Aorta (tissue), 5 donors: Measurements from ENCODE around the gene DAPK3. TPM values are rescaled to one million over a fixed set of nuclear protein-coding genes. Genes with fewer than 3 reads are reported as not detected.

Source experiments
- ATAC-seq: fragments of 200-7000 bp; cut with Tn5 transposase; one replicate; pipeline ENCODE4 v1.9.1; 2022; ENCODE audit warnings: moderate library complexity; ENCODE audit not compliant: low FRiP score
- DNase-seq, 2 donors: peaks; one replicate each; pipeline ENCODE4 v3.0.0-alpha.2; 2020
- H3K27ac ChIP-seq, 2 donors: one replicate each; pipeline ENCODE4 v1.5.1; 2013; ENCODE audit warnings: low read length in 2 of 2, mild to moderate bottlenecking in 2 of 2, moderate library complexity in 2 of 2, control low read depth in 1 of 2, inconsistent platforms in 1 of 2, low read depth in 1 of 2
- H3K27me3 ChIP-seq, 2 donors: one replicate each; pipeline ENCODE4 v1.6.1; 2013; ENCODE audit warnings: control low read depth in 1 of 2, low read length in 1 of 2, mild to moderate bottlenecking in 1 of 2, moderate library complexity in 1 of 2; ENCODE audit not compliant: insufficient read depth in 2 of 2, control insufficient read depth in 1 of 2
- H3K36me3 ChIP-seq, 2 donors: one replicate each; pipeline ENCODE4 v1.6.1; 2013; ENCODE audit warnings: control low read depth in 1 of 2, low read length in 1 of 2, mild to moderate bottlenecking in 1 of 2; ENCODE audit not compliant: insufficient read depth in 2 of 2, control insufficient read depth in 1 of 2
- H3K4me1 ChIP-seq, 2 donors: one replicate each; pipeline ENCODE4 v1.6.1; 2013; ENCODE audit warnings: low read length in 2 of 2, control low read depth in 1 of 2, mild to moderate bottlenecking in 1 of 2, moderate library complexity in 1 of 2; ENCODE audit not compliant: insufficient read depth in 2 of 2, control insufficient read depth in 1 of 2
- H3K4me3 ChIP-seq, 2 donors: one replicate each; pipeline ENCODE4 v1.5.1; 2013; ENCODE audit warnings: low read length in 2 of 2, control low read depth in 1 of 2, mild to moderate bottlenecking in 1 of 2
- H3K9me3 ChIP-seq: one replicate; pipeline ENCODE4 v1.6.1; 2013; ENCODE audit warnings: mild to moderate bottlenecking, low read length; ENCODE audit not compliant: control insufficient read depth
- WGBS, 2 donors: extraction: QIAGEN DNeasy Blood & Tissue Kit; methylation state at CpG; one replicate each; pipeline ENCODE4 v1.1.7; 2013; 5-methylcytosine and 5-hydroxymethylcytosine counted together
- intact Hi-C, 2 donors: fragments of 100-400 bp; cut with DNase I; formaldehyde crosslinking; loops; one replicate each; pipeline versions ENCODE4 v1.14.2 to v1.15.0; 2022
- polyA plus RNA-seq, 2 donors: library from polyadenylated mRNA; stranded (reverse); fragments of 200-250 nt; gene quantifications; one replicate each; pipeline ENCODE4 v1.2.3, GENCODE V29; 2013
- total RNA-seq, 2 donors: library from RNA; stranded (reverse); fragmentation: NEBNext Ultra II Directional; extraction: Animal tissue kit (Norgen Biotek cat#: 25700); gene quantifications; one replicate each; pipeline ENCODE4 v1.2.1, GENCODE V29; 2021
- donor health status: healthy with polysubstance abuse.
- donor health status: Bipolar disorder and iron deficiency.
- donor health status: DM: no; HTN: no; CAD: no.
- donor health status: DM: no; HTN: no; CAD: no.
- donor health status: DM: yes; HTN: yes; CAD: no.

Gene DAPK3
- total and polyA plus RNA-seq, 4 donors: 78.0 to 197 (median 132) TPM

DNA sequence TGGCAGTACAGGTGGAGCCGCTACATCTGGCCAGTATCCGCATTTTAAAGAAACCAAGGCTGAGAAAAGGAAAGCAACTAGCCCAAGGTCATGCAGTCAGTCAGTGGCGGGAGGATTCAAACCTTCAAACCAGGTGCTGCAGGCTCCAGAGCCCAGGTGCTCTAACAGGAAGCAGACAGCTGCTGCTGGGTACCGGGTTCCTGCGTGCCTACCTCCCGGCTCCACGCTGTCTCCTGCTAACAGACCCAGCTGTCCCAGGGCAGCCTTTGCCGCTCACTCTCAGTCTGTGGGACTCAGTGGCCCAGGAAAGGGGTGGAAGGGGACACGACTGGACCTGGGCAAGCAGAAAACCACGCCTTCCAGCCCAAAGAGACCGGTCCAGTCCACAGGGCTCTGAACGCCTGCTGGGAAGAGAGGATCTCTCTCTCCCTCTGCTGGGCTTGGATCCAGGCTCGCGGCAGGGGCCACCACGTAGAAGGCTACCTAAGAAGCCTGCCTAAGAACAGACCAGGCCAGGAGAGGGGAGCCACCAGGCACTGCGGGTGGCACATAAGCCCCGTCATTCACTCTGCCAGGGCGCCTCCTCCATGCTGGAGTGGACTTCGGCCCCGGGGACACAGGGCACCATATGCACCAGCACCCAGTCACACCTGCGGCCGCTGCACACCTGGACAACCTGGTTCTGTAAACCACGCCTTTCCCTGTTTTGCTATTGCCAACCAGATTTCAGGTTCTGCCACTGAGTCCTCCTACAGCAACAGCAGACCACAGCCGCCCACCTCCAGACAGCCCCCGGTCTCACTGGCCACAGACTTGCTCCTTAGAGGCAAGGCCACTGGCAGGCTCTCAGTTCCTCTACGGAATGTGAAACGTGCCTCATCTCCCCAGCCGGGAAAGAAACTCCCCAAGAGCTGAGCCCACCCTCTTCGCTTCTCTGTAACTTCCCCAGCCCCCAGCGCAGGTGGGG, 4.6 kb downstream of the DAPK3 start:
- ATAC-seq: no peak
- intact Hi-C loops: no loop called here
- no peaks in the 10 kb centered on the region for H3K4me1 ChIP-seq
- H3K36me3 ChIP-seq: peaks cover 0 to 14% of the 10 kb centered on the region in 2 donors
- peak overlapping the region in 1 of 2 donors; percentile 29 for H3K27ac ChIP-seq
- no peak for DNase-seq
- no peaks in the 10 kb centered on the region for H3K9me3 ChIP-seq
- WGBS, 2 donors: 65 to 66% methylated on average over 28 to 30 of the region's 30 CpGs
- H3K27me3 ChIP-seq: no peaks in the 10 kb centered on the region
- no peak overlapping the region for H3K4me3 ChIP-seq

DNA sequence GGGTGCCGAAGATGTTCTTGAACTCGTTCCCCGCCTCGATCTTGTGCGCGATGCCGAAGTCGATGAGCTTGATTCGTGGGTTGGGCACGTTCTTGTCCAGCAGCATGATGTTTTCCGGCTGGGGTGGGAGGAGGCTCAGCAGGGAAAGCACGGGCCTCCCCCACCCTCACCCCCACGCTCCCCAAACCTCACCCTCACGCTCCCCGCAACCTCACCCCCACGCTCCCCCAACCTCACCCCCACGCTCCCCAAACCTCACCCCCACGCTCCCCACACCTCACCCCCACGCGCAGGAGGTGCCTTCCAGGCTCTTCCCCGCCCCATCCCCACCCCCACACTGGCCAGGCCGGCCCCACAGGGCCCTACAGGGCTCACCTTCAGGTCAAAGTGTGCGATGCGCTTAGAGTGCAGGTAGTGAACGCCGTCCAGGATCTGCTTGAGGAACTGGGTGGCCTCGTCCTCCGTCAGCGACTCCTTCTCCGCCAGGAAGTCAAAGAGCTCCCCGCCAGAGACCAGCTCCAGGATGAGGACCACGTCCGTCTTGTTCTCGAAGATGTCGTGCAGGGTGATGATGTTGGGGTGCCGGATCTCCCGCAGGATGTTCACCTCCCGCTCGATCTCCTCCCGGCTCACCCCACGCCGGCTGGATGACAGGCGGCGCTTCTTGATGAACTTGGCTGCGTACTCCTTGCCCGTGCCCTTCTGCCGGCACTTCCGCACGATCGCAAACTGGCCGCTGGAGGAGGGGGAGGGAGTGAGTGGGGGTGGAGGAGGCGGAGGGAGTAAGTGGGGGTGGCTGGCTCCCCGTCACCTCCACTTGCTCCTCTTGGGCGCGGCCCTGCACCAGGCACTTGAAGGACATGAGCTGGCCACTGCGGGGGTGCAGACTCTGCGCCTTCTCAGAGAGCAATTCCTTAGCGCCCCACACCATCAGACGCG, 6.4 kb downstream of the DAPK3 start:
- ATAC-seq: no peak
- H3K27ac ChIP-seq: no peak overlapping the region

DNA sequence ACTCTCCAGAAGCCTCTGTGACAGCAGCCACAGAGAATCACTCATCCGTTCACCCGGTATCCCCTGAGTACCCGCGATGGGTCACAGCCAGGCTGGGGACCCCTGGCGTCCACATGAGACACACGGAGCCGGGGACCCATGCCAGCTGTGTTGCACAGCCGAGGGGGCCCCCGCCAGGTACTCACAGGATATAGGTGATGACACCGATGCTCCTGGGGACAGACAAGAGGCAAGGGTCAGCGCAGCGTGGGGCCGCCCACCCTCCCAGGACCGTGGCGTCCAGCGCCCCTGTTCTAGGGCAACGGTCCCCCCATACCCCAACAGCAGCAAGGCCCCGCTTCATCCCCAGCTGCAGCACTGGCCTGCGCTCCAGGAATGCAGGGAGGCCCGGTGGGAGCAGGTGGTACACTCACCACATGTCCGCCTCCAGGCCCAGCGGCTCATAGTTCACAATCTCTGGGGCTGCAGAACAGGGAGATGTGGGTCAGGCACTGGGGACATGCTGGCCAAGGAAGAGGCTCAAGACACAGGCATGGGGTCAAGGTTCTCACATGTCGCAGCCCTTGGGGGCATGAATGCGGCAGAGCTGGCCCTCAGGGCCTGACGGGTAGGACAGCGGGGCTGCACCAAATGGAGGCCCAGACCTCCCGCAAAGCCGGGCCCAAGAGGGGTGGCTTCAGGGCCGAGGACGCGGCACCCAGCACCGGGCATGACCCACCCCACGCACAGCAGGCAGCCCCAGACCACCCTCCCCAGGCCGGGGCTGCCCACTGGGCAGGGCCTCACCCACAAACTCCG, 7.2 kb downstream of the DAPK3 start:
- Histone ChIP-seq H3K27ac (no peak overlapping the region), H3K4me1 (no peaks in the 10 kb centered on the region), H3K9me3 (no peaks in the 10 kb centered on the region), H3K4me3 (no peak overlapping the region), H3K27me3 (no peaks in the 10 kb centered on the region), H3K36me3 (peaks cover 3 to 29% of the 10 kb centered on the region in 2 donors)
- intact Hi-C loops: no loop called here
- DNase-seq (no peak), ATAC-seq (no peak)
- WGBS, 2 donors: 87 to 90% methylated on average over 35 of the region's 35 CpGs

More for the DNA sequence above, 6.4 kb downstream of the DAPK3 start:
- Histone ChIP-seq H3K4me1 (no peaks in the 10 kb centered on the region), H3K4me3 (no peak overlapping the region), H3K36me3 (peaks cover 3 to 21% of the 10 kb centered on the region in 2 donors), H3K27me3 (no peaks in the 10 kb centered on the region), H3K9me3 (no peaks in the 10 kb centered on the region)
- WGBS, 2 donors: 86 to 88% methylated on average over 56 to 60 of the region's 60 CpGs
- intact Hi-C loops: no loop called here
- DNase-seq: no peak

DNA sequence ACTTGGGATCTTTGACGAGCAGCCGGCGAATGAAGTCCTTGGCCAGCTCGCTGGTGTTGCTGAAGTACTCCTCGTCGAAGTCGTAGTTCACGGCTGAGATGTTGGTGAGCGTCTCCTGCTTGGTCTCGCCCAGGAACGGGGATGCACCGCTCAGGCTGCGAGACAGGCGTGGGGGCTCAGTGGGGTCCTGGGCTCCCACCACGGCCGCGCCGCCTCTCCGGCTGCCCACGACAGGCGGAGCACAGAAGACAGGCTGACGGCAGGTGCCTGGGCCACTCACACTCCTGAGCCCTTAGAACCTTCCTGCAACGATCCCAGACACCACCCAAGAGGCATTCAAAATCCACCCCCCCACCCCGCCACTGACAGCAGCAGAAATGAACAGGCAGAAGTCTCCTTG, 9.9 kb downstream of the DAPK3 start:
- peaks cover 3 to 29% of the 10 kb centered on the region in 2 donors for H3K36me3 ChIP-seq
- WGBS, 2 donors: 92% methylated on average over 24 of the region's 24 CpGs
- no peak overlapping the region for H3K4me3 ChIP-seq
- H3K27me3 ChIP-seq: no peaks in the 10 kb centered on the region
- intact Hi-C loops: no loop called here
- no peak overlapping the region for H3K27ac ChIP-seq
- no peak for ATAC-seq
- no peaks in the 10 kb centered on the region for H3K9me3 ChIP-seq
- H3K4me1 ChIP-seq: no peaks in the 10 kb centered on the region
- no peak for DNase-seq

DNA sequence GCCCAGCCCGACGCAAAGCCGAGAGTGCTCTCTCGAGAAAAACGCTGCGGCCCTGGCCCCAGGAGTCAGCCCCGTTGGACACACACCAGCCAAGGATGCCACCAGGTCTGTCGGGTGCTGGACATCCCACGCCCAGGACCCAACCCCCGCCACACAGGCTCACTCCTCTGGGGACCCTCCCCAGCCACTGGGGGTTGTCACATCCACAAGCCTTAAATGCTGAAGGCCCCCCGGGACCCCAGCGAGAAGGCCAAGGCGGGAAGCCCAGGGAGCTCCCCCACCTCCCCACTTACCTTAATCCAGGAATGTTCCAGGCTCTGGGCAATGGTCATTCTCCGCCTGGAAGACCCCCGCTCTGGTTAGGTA, 11.2 kb downstream of the DAPK3 start:
- ATAC-seq: no peak
- H3K4me1 ChIP-seq: no peaks in the 10 kb centered on the region
- H3K9me3 ChIP-seq: no peaks in the 10 kb centered on the region
- intact Hi-C loops: no loop called here
- no peaks in the 10 kb centered on the region for H3K27me3 ChIP-seq
- DNase-seq: no peak
- H3K27ac ChIP-seq: no peak overlapping the region
- peaks cover 3 to 28% of the 10 kb centered on the region in 2 donors for H3K36me3 ChIP-seq
- WGBS, 2 donors: 94% methylated on average over 15 of the region's 15 CpGs
- H3K4me3 ChIP-seq: no peak overlapping the region

DNA sequence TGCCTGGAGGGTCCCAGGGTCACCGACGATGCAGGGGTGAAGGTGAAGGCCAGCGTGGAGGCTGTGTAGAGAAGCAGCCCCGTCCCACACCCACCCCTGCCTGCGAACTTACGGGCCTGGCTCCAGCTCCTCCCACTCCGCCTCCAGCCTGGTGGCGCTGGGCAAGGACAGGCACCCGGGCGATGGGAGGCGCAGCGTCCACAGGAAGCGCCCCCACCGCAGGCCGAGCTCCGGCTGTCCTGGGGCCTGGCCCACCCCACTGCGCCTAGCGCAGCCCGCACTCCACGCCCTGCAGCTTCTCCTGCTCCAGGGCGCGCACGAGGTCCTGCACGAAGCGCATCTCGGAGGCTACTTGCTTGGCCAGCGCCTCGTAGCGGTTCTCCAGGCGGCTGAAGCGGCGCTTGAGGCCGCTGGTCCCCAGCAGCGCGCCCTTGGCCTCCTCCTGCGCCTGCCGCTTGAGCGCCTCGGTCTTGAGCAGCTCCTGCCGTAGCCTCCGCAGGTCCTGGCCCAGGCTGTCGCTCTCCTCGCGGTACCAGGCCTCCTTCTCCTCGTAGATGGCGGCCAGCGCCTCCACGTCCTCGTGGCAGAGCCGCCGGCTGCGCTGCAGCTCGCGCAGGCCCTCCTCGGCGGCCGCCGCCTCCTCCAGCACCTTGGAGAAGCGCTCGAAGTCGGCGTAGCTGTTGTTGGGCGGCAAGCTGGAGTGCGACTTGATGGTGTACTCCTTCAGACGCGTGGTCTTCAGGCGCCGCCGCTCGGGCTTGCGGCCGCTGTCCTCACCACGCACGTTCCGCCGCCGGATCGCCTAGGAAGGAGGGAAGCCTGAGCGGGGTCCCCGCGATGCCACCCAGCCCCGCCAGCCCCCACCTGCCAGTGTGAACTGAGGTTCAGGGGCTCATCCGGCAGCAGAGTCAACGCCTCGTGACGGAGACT, 11.8 kb downstream of the DAPK3 start:
- Histone ChIP-seq H3K36me3 (peaks cover 3 to 26% of the 10 kb centered on the region in 2 donors), H3K27ac (no peak overlapping the region), H3K4me3 (no peak overlapping the region), H3K27me3 (no peaks in the 10 kb centered on the region), H3K9me3 (no peaks in the 10 kb centered on the region), H3K4me1 (no peaks in the 10 kb centered on the region)
- intact Hi-C loops: no loop called here
- ATAC-seq (peak; percentile 45), DNase-seq (no peak)
- WGBS, 2 donors: 95 to 96% methylated on average over 80 to 86 of the region's 86 CpGs

DNA sequence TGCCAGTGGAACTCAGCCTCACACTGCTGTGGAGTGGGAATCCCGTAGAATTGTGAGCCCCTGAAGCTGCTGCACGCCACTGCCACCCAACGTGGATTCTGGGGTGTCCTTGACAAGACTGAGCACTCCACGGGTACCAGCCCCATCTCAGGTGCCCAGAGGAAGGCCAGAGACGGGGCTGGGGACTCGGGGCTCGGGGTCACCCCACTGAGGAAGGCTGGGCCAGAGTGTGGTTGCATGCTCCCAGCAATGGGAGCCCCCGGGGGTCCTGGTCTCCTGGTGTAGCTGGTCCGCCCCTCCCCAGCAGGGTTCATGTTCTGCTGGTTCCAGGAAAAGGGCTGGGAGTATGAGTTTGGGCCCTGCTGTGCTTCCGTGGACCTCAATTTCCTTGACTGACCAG, 15.2 kb downstream of the DAPK3 start:
- Histone ChIP-seq H3K4me1 (no peaks in the 10 kb centered on the region), H3K36me3 (peaks cover 3 to 11% of the 10 kb centered on the region in 2 donors), H3K9me3 (no peaks in the 10 kb centered on the region), H3K27ac (no peak overlapping the region), H3K4me3 (no peak overlapping the region), H3K27me3 (no peaks in the 10 kb centered on the region)
- ATAC-seq: no peak
- WGBS, 2 donors: 78 to 87% methylated on average over 10 of the region's 10 CpGs
- DNase-seq: no peak
- intact Hi-C loops: no loop called here
